Measurements from ENCODE around the gene RBP4.
"Not testable (repeated sequence)": the region's sequence is repeated elsewhere in the genome, so short reads cannot be mapped to it uniquely, and the experiment has no call there.

The RBP4 gene

DNA sequence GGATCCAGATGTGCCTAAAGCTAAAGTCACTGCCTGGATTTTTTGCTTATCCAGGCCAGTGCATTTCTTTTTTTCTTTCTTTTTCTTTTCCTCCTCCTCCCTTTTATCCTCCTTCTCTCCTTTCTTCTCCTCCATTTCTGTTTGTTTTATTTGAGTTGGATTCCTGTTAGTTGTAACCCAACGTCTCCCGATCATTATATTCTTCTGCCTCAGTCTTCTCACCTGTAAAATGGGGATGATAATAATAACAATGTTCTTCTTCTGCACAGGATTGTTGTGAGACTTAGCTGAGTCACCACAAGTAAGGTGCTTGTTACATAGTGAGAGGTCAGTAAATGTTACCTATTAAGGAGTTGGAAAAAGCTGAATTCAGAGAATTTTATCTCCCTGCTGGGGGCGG lies 48.3 kb downstream of the RBP4 start:
- H3K27me3 ChIP-seq (ENCODE audit: insufficient read depth, poor library complexity, severe bottlenecking) = no peaks in the 10 kb centered on the region

GRCh38 chr10:93550606-93551005 lies 50.4 kb downstream of the RBP4 start:
- ATAC-seq (ENCODE audit: low read depth) = no peak
- DNase-seq (ENCODE audit: low spot score) = no peak
- no peak overlapping the region for H3K4me3 ChIP-seq (ENCODE audit: severe bottlenecking)
- TF ChIP-seq, protein P1, sequence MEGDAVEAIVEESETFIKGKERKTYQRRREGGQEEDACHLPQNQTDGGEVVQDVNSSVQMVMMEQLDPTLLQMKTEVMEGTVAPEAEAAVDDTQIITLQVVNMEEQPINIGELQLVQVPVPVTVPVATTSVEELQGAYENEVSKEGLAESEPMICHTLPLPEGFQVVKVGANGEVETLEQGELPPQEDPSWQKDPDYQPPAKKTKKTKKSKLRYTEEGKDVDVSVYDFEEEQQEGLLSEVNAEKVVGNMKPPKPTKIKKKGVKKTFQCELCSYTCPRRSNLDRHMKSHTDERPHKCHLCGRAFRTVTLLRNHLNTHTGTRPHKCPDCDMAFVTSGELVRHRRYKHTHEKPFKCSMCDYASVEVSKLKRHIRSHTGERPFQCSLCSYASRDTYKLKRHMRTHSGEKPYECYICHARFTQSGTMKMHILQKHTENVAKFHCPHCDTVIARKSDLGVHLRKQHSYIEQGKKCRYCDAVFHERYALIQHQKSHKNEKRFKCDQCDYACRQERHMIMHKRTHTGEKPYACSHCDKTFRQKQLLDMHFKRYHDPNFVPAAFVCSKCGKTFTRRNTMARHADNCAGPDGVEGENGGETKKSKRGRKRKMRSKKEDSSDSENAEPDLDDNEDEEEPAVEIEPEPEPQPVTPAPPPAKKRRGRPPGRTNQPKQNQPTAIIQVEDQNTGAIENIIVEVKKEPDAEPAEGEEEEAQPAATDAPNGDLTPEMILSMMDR (IDR thresholded peaks at IDR 0.05; ENCODE audit: poor library complexity, severe bottlenecking) = no peak
- no peak overlapping the region for H3K27ac ChIP-seq (ENCODE audit: poor library complexity, severe bottlenecking)
- no peaks in the 10 kb centered on the region for H3K27me3 ChIP-seq (ENCODE audit: insufficient read depth, poor library complexity, severe bottlenecking)
- peaks cover 12% of the 10 kb centered on the region for H3K4me1 ChIP-seq (ENCODE audit: insufficient read depth, poor library complexity, severe bottlenecking)
- H3K9me3 ChIP-seq (ENCODE audit: severe bottlenecking) = no peaks in the 10 kb centered on the region
- H3K36me3 ChIP-seq (ENCODE audit: low read depth) = no peaks in the 10 kb centered on the region

More for the DNA sequence above, 48.3 kb downstream of the RBP4 start:
- H3K4me3 ChIP-seq (ENCODE audit: severe bottlenecking) = no peak overlapping the region
- ATAC-seq (ENCODE audit: low read depth) (no peak), DNase-seq (ENCODE audit: low spot score) (no peak)
- no peaks in the 10 kb centered on the region for H3K9me3 ChIP-seq (ENCODE audit: severe bottlenecking)
- H3K4me1 ChIP-seq (ENCODE audit: insufficient read depth, poor library complexity, severe bottlenecking) = peaks cover 12% of the 10 kb centered on the region
- H3K36me3 ChIP-seq (ENCODE audit: low read depth) = no peaks in the 10 kb centered on the region
- TF ChIP-seq, protein P1 (IDR thresholded peaks at IDR 0.05; ENCODE audit: poor library complexity, severe bottlenecking) = no peak
- no peak overlapping the region for H3K27ac ChIP-seq (ENCODE audit: poor library complexity, severe bottlenecking)

DNA sequence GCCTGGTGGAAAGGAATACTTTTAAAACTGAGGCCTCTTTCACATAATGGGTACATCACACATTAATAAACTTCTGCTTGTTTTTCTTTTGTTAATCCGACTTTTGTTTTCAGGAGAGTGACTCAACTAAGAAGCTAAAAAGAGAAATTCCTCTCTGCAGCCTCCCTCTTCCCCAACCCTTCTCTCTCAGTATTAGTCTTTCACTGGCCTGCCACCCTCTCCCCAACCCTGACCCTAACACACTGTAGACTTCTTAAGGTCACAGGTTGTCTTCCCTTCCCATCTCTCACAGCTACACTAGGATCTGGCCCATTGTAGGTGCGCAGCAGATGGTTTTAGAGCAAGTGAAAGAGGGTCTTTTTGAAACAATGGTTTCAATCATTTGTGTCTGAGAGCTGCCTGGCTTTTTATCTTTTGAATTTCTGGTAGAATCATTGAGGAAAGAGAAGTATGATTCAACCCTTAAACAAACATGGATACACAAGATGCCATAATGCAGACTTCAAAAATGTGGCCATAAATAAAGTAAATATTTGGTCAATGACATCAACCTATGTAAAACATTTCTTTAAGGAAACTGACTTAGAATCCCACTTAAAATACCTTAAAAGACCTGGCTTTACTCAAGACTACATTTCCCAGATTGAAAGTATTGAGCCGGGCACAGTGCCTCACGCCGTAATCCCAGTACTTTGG lies 52.5 kb downstream of the RBP4 start:
- Histone ChIP-seq H3K27ac (ENCODE audit: poor library complexity, severe bottlenecking) (peak overlapping the region; percentile 52), H3K4me1 (ENCODE audit: insufficient read depth, poor library complexity, severe bottlenecking) (peaks cover 12% of the 10 kb centered on the region), H3K4me3 (ENCODE audit: severe bottlenecking) (no peak overlapping the region)

DNA sequence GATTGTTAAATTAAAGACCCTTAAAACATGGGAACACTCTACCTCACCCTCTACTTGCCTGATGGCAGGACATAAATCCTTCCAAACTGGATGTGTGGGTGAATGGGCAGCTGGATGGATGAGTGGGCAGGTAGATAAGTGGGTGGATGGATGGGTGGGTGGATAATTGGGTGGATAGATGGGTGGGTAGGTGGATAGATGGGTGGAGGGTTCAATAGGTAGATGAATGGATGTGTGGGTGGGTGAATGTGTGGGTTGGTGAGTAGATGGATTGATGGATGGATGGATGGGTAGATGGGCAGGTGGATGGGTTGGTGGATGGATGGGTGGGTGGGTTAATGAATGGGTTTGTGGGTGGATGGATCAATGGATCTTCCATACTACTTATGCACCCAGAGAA lies 53.5 kb downstream of the RBP4 start:
- no peaks in the 10 kb centered on the region for H3K27me3 ChIP-seq (ENCODE audit: insufficient read depth, poor library complexity, severe bottlenecking)
- ATAC-seq (ENCODE audit: low read depth) = no peak
- TF ChIP-seq, protein P1 (IDR thresholded peaks at IDR 0.05; ENCODE audit: poor library complexity, severe bottlenecking) = no peak

More for the DNA sequence above, 52.5 kb downstream of the RBP4 start:
- Histone ChIP-seq H3K9me3 (ENCODE audit: severe bottlenecking) (no peaks in the 10 kb centered on the region), H3K36me3 (ENCODE audit: low read depth) (no peaks in the 10 kb centered on the region), H3K27me3 (ENCODE audit: insufficient read depth, poor library complexity, severe bottlenecking) (no peaks in the 10 kb centered on the region)
- ATAC-seq (ENCODE audit: low read depth) (peak; percentile 88), DNase-seq (ENCODE audit: low spot score) (no peak)
- TF ChIP-seq, protein P1 (IDR thresholded peaks at IDR 0.05; ENCODE audit: poor library complexity, severe bottlenecking) = no peak

DNA sequence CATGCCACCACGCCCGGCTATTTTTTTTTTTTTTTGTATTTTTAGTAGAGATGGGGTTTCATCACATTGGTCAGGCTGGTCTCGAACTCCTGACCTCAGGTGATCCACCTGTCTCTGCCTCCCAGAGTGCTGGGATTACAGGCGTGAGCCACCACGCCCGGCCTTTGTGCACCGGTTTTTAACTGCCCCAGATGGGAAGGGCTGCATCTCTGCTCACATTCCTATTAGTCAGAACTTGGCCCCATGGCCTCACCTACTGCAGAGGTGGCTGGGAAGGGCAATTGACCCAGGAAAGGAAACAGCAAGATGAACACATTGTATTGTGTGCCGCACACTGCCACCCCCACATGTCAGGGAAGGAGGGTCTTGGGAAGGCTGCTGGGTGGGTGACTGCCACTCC lies 54.0 kb downstream of the RBP4 start:
- H3K4me1 ChIP-seq (ENCODE audit: insufficient read depth, poor library complexity, severe bottlenecking) = peaks cover 12% of the 10 kb centered on the region
- H3K4me3 ChIP-seq (ENCODE audit: severe bottlenecking); H3K27me3 ChIP-seq (ENCODE audit: insufficient read depth, poor library complexity, severe bottlenecking); H3K9me3 ChIP-seq (ENCODE audit: severe bottlenecking); H3K36me3 ChIP-seq (ENCODE audit: low read depth); H3K27ac ChIP-seq (ENCODE audit: poor library complexity, severe bottlenecking); DNase-seq (ENCODE audit: low spot score); ATAC-seq (ENCODE audit: low read depth): not testable (repeated sequence)

More for the DNA sequence above, 53.5 kb downstream of the RBP4 start:
- no peak for DNase-seq (ENCODE audit: low spot score)
- Histone ChIP-seq H3K4me1 (ENCODE audit: insufficient read depth, poor library complexity, severe bottlenecking) (peaks cover 12% of the 10 kb centered on the region), H3K36me3 (ENCODE audit: low read depth) (no peaks in the 10 kb centered on the region), H3K27ac (ENCODE audit: poor library complexity, severe bottlenecking) (peak overlapping the region; percentile 52), H3K4me3 (ENCODE audit: severe bottlenecking) (no peak overlapping the region), H3K9me3 (ENCODE audit: severe bottlenecking) (no peaks in the 10 kb centered on the region)

Data from RWPE2 (cell line).